Astrocyte (in vitro differentiated cells and primary cell): Measurements from ENCODE around the gene SLC44A2. TPM values are rescaled to one million over a fixed set of nuclear protein-coding genes. Genes with fewer than 3 reads are reported as not detected.

Source experiments
- DNase-seq: peaks from one replicate; pipeline ENCODE4 v3.0.0-alpha.2; 2010; ENCODE audit warnings: low read depth
- FAIRE-seq: peaks from 2 replicates; lab custom pipeline; 2011; peaks lifted over from hg19 to GRCh38; lab: Jason Lieb, UNC
- H2AFZ ChIP-seq: 2 replicates; pipeline ENCODE4 v1.6.0; 2012; ENCODE audit warnings: low read depth, low read length, inconsistent platforms
- H3K27ac ChIP-seq: 2 replicates; pipeline ENCODE4 v1.5.1; 2011; ENCODE audit warnings: low read depth, low read length, inconsistent platforms
- H3K27me3 ChIP-seq: 2 replicates; pipeline ENCODE4 v1.6.0; 2011; ENCODE audit warnings: low read length, inconsistent platforms; ENCODE audit not compliant: insufficient read depth
- H3K36me3 ChIP-seq: 2 replicates; pipeline ENCODE4 v1.5.1; 2011; ENCODE audit warnings: low read length, inconsistent platforms; ENCODE audit not compliant: insufficient read depth
- H3K4me1 ChIP-seq: 2 replicates; pipeline ENCODE4 v1.5.1; 2011; ENCODE audit warnings: low read length, inconsistent platforms; ENCODE audit not compliant: insufficient read depth
- H3K4me2 ChIP-seq: 2 replicates; pipeline ENCODE4 v1.6.0; 2012; ENCODE audit warnings: low read length, inconsistent platforms
- H3K4me3 ChIP-seq: 2 replicates; pipeline ENCODE4 v1.5.1; 2011; ENCODE audit warnings: low read depth, mild to moderate bottlenecking, low read length, inconsistent platforms; ENCODE audit not compliant: insufficient read depth
- H3K79me2 ChIP-seq: 2 replicates; pipeline ENCODE4 v1.6.0; 2012; ENCODE audit warnings: mild to moderate bottlenecking, low read length, inconsistent platforms; ENCODE audit not compliant: insufficient read depth
- H3K9ac ChIP-seq: 2 replicates; pipeline ENCODE4 v1.6.0; 2012; ENCODE audit warnings: mild to moderate bottlenecking, low read length, inconsistent platforms
- H3K9me3 ChIP-seq: 2 replicates; pipeline ENCODE4 v1.5.1; 2012; ENCODE audit warnings: low read depth, mild to moderate bottlenecking, low read length, inconsistent platforms; ENCODE audit not compliant: insufficient read depth
- H4K20me1 ChIP-seq: 2 replicates; pipeline ENCODE4 v1.6.0; 2012; ENCODE audit warnings: low read length, inconsistent platforms; ENCODE audit not compliant: insufficient read depth
- H3K27ac Mint-ChIP-seq: one replicate; pipeline ENCODE4 v1.8.0; 2021; ENCODE audit warnings: mild to moderate bottlenecking, mixed read lengths; ENCODE audit not compliant: unreplicated experiment
- H3K27me3 Mint-ChIP-seq: one replicate; pipeline ENCODE4 v1.8.0; 2021; ENCODE audit warnings: low read depth, mixed read lengths; ENCODE audit not compliant: unreplicated experiment
- H3K36me3 Mint-ChIP-seq: one replicate; pipeline ENCODE4 v1.8.0; 2021; ENCODE audit warnings: low read depth, mixed read lengths; ENCODE audit not compliant: unreplicated experiment
- H3K4me1 Mint-ChIP-seq: one replicate; pipeline ENCODE4 v1.8.0; 2021; ENCODE audit warnings: low read depth, mixed read lengths; ENCODE audit not compliant: unreplicated experiment
- H3K4me3 Mint-ChIP-seq: one replicate; pipeline ENCODE4 v1.8.0; 2021; ENCODE audit warnings: mild to moderate bottlenecking, moderate library complexity, mixed read lengths; ENCODE audit not compliant: unreplicated experiment
- H3K9me3 Mint-ChIP-seq: one replicate; pipeline ENCODE4 v1.8.0; 2021; ENCODE audit warnings: mild to moderate bottlenecking, mixed read lengths; ENCODE audit not compliant: unreplicated experiment
- CTCF ChIP-seq: IDR thresholded peaks from 2 replicates; pipeline ENCODE4 v1.5.1; 2011; ENCODE audit warnings: low read depth, mild to moderate bottlenecking, inconsistent platforms, low read length, moderate library complexity; ENCODE audit not compliant: insufficient read depth
- EZH2 ChIP-seq: IDR thresholded peaks from 2 replicates; pipeline ENCODE4 v1.6.1; 2012; ENCODE audit warnings: mild to moderate bottlenecking, low read length, inconsistent platforms; ENCODE audit not compliant: insufficient read depth
- total RNA-seq: library from RNA; stranded (reverse); gene quantifications from 2 replicates; pipeline ENCODE4 v1.2.1, GENCODE V29; 2021

Gene SLC44A2
- total RNA-seq, 1 donor from 2014 or later: 91.6 TPM

- peak overlapping the region; percentile 56 for H3K4me3 Mint-ChIP-seq
Measured at GRCh38 chr19:10593820-10594637, 31.3 kb upstream of the SLC44A2 start.

DNA sequence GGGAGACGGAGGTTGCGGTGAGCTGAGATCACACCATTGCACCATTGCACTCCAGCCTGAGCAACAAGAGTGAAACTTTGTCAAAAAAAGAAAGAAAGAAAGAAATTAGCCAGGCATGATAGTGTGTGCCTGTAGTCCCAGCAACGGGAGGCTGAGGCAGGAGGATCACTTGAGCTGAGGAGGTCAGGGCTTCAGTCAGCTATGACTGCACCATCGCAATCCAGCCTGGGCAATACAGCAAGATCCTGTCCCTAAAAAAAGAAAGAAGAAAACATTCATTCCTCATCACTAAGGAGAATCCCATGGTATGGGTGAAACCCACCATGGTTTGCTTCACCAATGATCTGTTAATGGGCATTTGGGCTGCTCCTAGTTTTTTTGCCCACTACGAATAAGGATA lies 25.2 kb upstream of the SLC44A2 start:
- Mint-ChIP-seq H3K27me3 (peaks cover 14% of the 10 kb centered on the region), H3K4me1 (peaks cover 9% of the 10 kb centered on the region), H3K4me3 (no peak overlapping the region), H3K27ac (no peak overlapping the region), H3K36me3 (no peaks in the 10 kb centered on the region), H3K9me3 (no peaks in the 10 kb centered on the region)
- no peak for FAIRE-seq
- no peak for DNase-seq
- Histone ChIP-seq H3K9me3 (no peaks in the 10 kb centered on the region), H3K27me3 (peaks cover 5% of the 10 kb centered on the region), H3K9ac (no peak overlapping the region), H3K4me1 (peaks cover 19% of the 10 kb centered on the region), H4K20me1 (peaks cover 10% of the 10 kb centered on the region), H3K4me2 (no peak overlapping the region), H2AFZ (no peak overlapping the region), H3K36me3 (no peaks in the 10 kb centered on the region), H3K27ac (no peak overlapping the region), H3K4me3 (no peak overlapping the region), H3K79me2 (peaks cover 29% of the 10 kb centered on the region)
- TF ChIP-seq EZH2 (no peak), CTCF (no peak)

More at GRCh38 chr19:10593820-10594637, 31.3 kb upstream of the SLC44A2 start:
- H4K20me1 ChIP-seq: no peaks in the 10 kb centered on the region
- no peaks in the 10 kb centered on the region for H3K36me3 ChIP-seq
- no peak overlapping the region for H3K9ac ChIP-seq
- no peaks in the 10 kb centered on the region for H3K9me3 ChIP-seq
- H3K27me3 ChIP-seq: no peaks in the 10 kb centered on the region
- H3K4me2 ChIP-seq: no peak overlapping the region
- TF ChIP-seq EZH2 (no peak), CTCF (no peak)
- Mint-ChIP-seq H3K27me3 (peaks cover 12% of the 10 kb centered on the region), H3K36me3 (no peaks in the 10 kb centered on the region), H3K4me1 (no peaks in the 10 kb centered on the region), H3K9me3 (no peaks in the 10 kb centered on the region), H3K27ac (no peak overlapping the region)
- no peak for DNase-seq
- H3K4me3 ChIP-seq: no peak overlapping the region
- no peaks in the 10 kb centered on the region for H3K79me2 ChIP-seq
- FAIRE-seq: no peak
- no peaks in the 10 kb centered on the region for H3K4me1 ChIP-seq
- no peak overlapping the region for H3K27ac ChIP-seq
- no peak overlapping the region for H2AFZ ChIP-seq

DNA sequence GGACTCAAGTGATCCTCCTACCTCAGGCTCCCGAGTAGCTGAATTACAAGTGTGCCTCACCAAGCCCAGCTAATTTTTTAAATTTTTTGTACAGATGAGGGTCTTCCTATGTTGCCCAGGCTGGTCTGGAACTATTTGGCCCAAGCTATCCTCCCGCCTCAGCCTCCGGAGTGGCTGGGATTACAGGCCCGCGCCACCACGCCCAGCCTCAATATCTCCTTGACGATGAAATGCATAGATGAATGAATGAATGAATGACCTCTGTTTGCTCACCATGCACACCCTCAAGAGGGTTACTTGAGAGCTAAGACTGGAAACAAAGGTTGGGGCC lies 23.4 kb upstream of the SLC44A2 start:
- Histone ChIP-seq H3K4me2 (peak overlapping the region; percentile 67), H3K9me3 (no peaks in the 10 kb centered on the region), H4K20me1 (peaks cover 10% of the 10 kb centered on the region), H3K79me2 (peaks cover 37% of the 10 kb centered on the region), H3K27me3 (peaks cover 5% of the 10 kb centered on the region), H2AFZ (peak overlapping the region; percentile 60), H3K9ac (no peak overlapping the region), H3K4me3 (no peak overlapping the region), H3K27ac (no peak overlapping the region), H3K36me3 (no peaks in the 10 kb centered on the region), H3K4me1 (peaks cover 19% of the 10 kb centered on the region)
- no peak for FAIRE-seq
- Mint-ChIP-seq H3K27me3 (peaks cover 11% of the 10 kb centered on the region), H3K27ac (no peak overlapping the region), H3K4me1 (peaks cover 9% of the 10 kb centered on the region), H3K4me3 (peak overlapping the region; percentile 81), H3K9me3 (no peaks in the 10 kb centered on the region), H3K36me3 (no peaks in the 10 kb centered on the region)
- peak; percentile 22 for DNase-seq
- TF ChIP-seq EZH2 (no peak), CTCF (no peak)
